ENCODE results near the gene NAGPA. TPM values are rescaled to one million over a fixed set of nuclear protein-coding genes. Genes with fewer than 3 reads are reported as not detected.

Gene NAGPA
- polyA plus RNA-seq, 1 donor (not counting 4 experiments of a cell fraction or from before 2014, with no cell fraction given): 5.0 TPM

DNA sequence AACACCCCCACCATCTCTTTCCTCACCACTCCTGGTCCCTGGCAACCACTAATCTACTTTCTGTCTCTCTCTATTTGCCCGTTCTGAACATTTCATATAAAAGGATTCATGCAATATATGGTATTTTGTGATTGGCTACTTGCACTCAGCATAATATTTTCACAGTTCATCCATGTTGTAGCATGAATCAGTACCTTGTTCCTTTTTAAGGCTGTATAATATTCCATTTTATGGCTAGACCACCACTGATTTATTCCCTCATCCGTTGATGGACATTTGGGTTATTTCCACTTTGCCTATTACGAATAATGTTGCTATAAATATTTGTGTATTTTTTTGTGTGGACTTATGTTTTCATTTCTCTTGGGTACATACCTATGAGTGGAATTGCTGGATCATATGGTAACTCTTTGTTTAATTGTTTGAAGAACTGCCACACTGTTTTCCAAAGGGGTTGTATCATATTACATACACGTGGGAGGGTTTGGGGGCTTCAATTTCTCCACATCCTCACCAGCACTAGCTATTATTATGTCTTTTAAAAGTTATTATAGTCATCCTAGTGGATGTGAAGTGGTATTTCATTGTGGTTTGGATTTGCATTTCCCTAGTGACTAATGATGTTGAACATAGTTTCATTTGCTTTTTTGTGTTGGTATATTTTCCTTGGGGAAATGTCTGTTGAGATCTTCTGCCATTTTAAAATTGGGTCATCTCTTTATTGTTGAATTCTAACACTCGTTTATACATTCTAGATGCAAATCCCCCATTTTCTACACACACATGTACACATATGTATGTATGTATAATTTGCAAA, 49.4 kb downstream of the NAGPA start:
- no peaks in the 10 kb centered on the region for H3K4me1 ChIP-seq (ENCODE audit: control insufficient read depth, extremely low read depth, insufficient read depth, low read length)
- no peak overlapping the region for H2AFZ ChIP-seq (ENCODE audit: control insufficient read depth, low read length)
- peaks cover 22% of the 10 kb centered on the region for H3K27me3 ChIP-seq (ENCODE audit: control insufficient read depth, extremely low read depth, insufficient read depth, low read length)
- H3K4me2 ChIP-seq (ENCODE audit: control insufficient read depth, extremely low read depth, insufficient read depth, low read depth, low read length): no peak overlapping the region
- no peak for DNase-seq (ENCODE audit: low read depth, low spot score)
- TF ChIP-seq CTCF (optimal IDR thresholded peaks at IDR 0.05 in 1 of 3, IDR thresholded peaks at IDR 0.05 in 1 of 3, conservative IDR thresholded peaks at IDR 0.05 in 1 of 3; ENCODE audit: extremely low read depth in 1 of 3, insufficient read depth in 2 of 3, low read length in 3 of 3) (no peak), EZH2 (IDR thresholded peaks at IDR 0.05; ENCODE audit: low read length) (no peak)
- dilution Hi-C loops (cut with MboI; ENCODE audit: extremely low pct_ligation_motif_present, low sequenced_read_pairs): no loop called here
- FAIRE-seq: no peak
- H3K4me3 ChIP-seq (ENCODE audit: control insufficient read depth in 2 of 3, extremely low read depth in 1 of 3, insufficient read depth in 2 of 3, low read depth in 1 of 3, low read length in 3 of 3): no peak overlapping the region
- H3K9me1 ChIP-seq (ENCODE audit: control insufficient read depth, extremely low read depth, insufficient read depth, low read length): no peaks in the 10 kb centered on the region
- no peaks in the 10 kb centered on the region for H3K36me3 ChIP-seq (ENCODE audit: control insufficient read depth in 2 of 2, extremely low read depth in 1 of 2, insufficient read depth in 2 of 2, low read length in 2 of 2)
- no peaks in the 10 kb centered on the region for H3K79me2 ChIP-seq (ENCODE audit: control insufficient read depth, insufficient read depth, low read length)
- H3K9ac ChIP-seq (ENCODE audit: control insufficient read depth, extremely low read depth, insufficient read depth, low read length): no peak overlapping the region
- H3K9me3 ChIP-seq (ENCODE audit: control insufficient read depth, low read depth, low read length): no peaks in the 10 kb centered on the region
- no peak overlapping the region for H3K27ac ChIP-seq (ENCODE audit: control insufficient read depth, insufficient read depth, low read length)
- H4K20me1 ChIP-seq (ENCODE audit: control insufficient read depth, extremely low read depth, insufficient read depth, low read length): no peaks in the 10 kb centered on the region

GRCh38 chr16:4982056-4982867, 51.5 kb downstream of the NAGPA start:
- H3K27me3 ChIP-seq (ENCODE audit: control insufficient read depth, extremely low read depth, insufficient read depth, low read length): peaks cover 5% of the 10 kb centered on the region
- no peak overlapping the region for H3K27ac ChIP-seq (ENCODE audit: control insufficient read depth, insufficient read depth, low read length)
- H3K9ac ChIP-seq (ENCODE audit: control insufficient read depth, extremely low read depth, insufficient read depth, low read length): no peak overlapping the region
- no peaks in the 10 kb centered on the region for H3K36me3 ChIP-seq (ENCODE audit: control insufficient read depth in 2 of 2, extremely low read depth in 1 of 2, insufficient read depth in 2 of 2, low read length in 2 of 2)
- H4K20me1 ChIP-seq (ENCODE audit: control insufficient read depth, extremely low read depth, insufficient read depth, low read length): no peaks in the 10 kb centered on the region
- dilution Hi-C loops (cut with MboI; ENCODE audit: extremely low pct_ligation_motif_present, low sequenced_read_pairs): no loop called here
- no peak for DNase-seq (ENCODE audit: low read depth, low spot score)
- TF ChIP-seq EZH2 (IDR thresholded peaks at IDR 0.05; ENCODE audit: low read length): no peak
- no peak for TF ChIP-seq CTCF (optimal IDR thresholded peaks at IDR 0.05 in 1 of 3, IDR thresholded peaks at IDR 0.05 in 1 of 3, conservative IDR thresholded peaks at IDR 0.05 in 1 of 3; ENCODE audit: extremely low read depth in 1 of 3, insufficient read depth in 2 of 3, low read length in 3 of 3)
- H3K4me1 ChIP-seq (ENCODE audit: control insufficient read depth, extremely low read depth, insufficient read depth, low read length): no peaks in the 10 kb centered on the region
- no peak overlapping the region for H3K4me3 ChIP-seq (ENCODE audit: control insufficient read depth in 2 of 3, extremely low read depth in 1 of 3, insufficient read depth in 2 of 3, low read depth in 1 of 3, low read length in 3 of 3)
- H3K9me1 ChIP-seq (ENCODE audit: control insufficient read depth, extremely low read depth, insufficient read depth, low read length): no peaks in the 10 kb centered on the region
- H3K79me2 ChIP-seq (ENCODE audit: control insufficient read depth, insufficient read depth, low read length): no peaks in the 10 kb centered on the region
- H2AFZ ChIP-seq (ENCODE audit: control insufficient read depth, low read length): no peak overlapping the region
- no peak overlapping the region for H3K4me2 ChIP-seq (ENCODE audit: control insufficient read depth, extremely low read depth, insufficient read depth, low read depth, low read length)
- H3K9me3 ChIP-seq (ENCODE audit: control insufficient read depth, low read depth, low read length): no peaks in the 10 kb centered on the region
- no peak for FAIRE-seq

Measured in keratinocyte (primary cell).